Thyroid gland (tissue), 4 donors: ENCODE measurements around the gene NF1. TPM values are rescaled to one million over a fixed set of nuclear protein-coding genes. Genes with fewer than 3 reads are reported as not detected.
"Not testable (repeated sequence)": the region's sequence is repeated elsewhere in the genome, so short reads cannot be mapped to it uniquely, and the experiment has no call there.

ENCODE experiments used
- DNase-seq, 2 donors: peaks; one replicate each; pipeline ENCODE4 v3.0.0-alpha.2; 2019
- H3K27ac ChIP-seq, 3 donors: fragments of 200-600 bp; sonication (generic); 1 replicate in 2 of 3; 2 replicates in 1 of 3; pipeline ENCODE4 v1.5.1; 2016 to 2019; ENCODE audit warnings: mild to moderate bottlenecking in 1 of 3, moderate library complexity in 1 of 3
- H3K27me3 ChIP-seq: fragments of 200-600 bp; sonication (generic); one replicate; pipeline ENCODE4 v1.5.1; 2019
- H3K36me3 ChIP-seq, 2 donors: fragments of 200-600 bp; sonication (generic); one replicate each; pipeline ENCODE4 v1.5.1; 2016 to 2019
- H3K4me1 ChIP-seq, 2 donors: fragments of 200-600 bp; sonication (generic); one replicate each; pipeline ENCODE4 v1.5.1; 2017 to 2019
- H3K4me3 ChIP-seq, 3 donors: fragments of 200-600 bp; sonication (generic); replicated peaks in 1 of 3; 1 replicate in 2 of 3; 2 replicates in 1 of 3; pipeline ENCODE4 v1.5.1; 2016; ENCODE audit warnings: mild to moderate bottlenecking in 1 of 3
- H3K9me3 ChIP-seq: fragments of 200-600 bp; sonication (generic); one replicate; pipeline ENCODE4 v1.5.1; 2017
- CTCF ChIP-seq, 6 experiments: fragments of 200-600 bp in 3 of 6; fragments of 450-650 bp in 3 of 6; sonication (generic) in 3 of 6; IDR thresholded peaks; one replicate each; pipeline ENCODE4 v1.5.1; 2016 to 2019; ENCODE audit warnings: antibody characterized with exemption in 6 of 6, mild to moderate bottlenecking in 2 of 6, inconsistent platforms in 1 of 6, moderate library complexity in 1 of 6
- POLR2A ChIP-seq, 2 donors: fragments of 450-650 bp; IDR thresholded peaks; one replicate each; pipeline ENCODE4 v1.6.1; 2017; ENCODE audit warnings: antibody characterized with exemption in 2 of 2, mild to moderate bottlenecking in 2 of 2, moderate library complexity in 1 of 2
- whole genome bisulfite sequencing, 2 donors: methylation state at CpG; one replicate each; pipeline ENCODE4 v1.1.5; 2017; 5-methylcytosine and 5-hydroxymethylcytosine counted together
- intact Hi-C: fragments of 100-400 bp; cut with DNase I; formaldehyde crosslinking; loops from one replicate; pipeline ENCODE4 v1.15.1; 2023
- total RNA-seq, 4 donors: library from RNA; depleted of rRNA; stranded (reverse); fragments of >200 nt; gene quantifications; one replicate each; pipeline ENCODE4 v1.2.3, GENCODE V29; 2016

Gene NF1
- total RNA-seq, 4 donors from 2014 or later = 102 to 208 (median 129) TPM

DNA sequence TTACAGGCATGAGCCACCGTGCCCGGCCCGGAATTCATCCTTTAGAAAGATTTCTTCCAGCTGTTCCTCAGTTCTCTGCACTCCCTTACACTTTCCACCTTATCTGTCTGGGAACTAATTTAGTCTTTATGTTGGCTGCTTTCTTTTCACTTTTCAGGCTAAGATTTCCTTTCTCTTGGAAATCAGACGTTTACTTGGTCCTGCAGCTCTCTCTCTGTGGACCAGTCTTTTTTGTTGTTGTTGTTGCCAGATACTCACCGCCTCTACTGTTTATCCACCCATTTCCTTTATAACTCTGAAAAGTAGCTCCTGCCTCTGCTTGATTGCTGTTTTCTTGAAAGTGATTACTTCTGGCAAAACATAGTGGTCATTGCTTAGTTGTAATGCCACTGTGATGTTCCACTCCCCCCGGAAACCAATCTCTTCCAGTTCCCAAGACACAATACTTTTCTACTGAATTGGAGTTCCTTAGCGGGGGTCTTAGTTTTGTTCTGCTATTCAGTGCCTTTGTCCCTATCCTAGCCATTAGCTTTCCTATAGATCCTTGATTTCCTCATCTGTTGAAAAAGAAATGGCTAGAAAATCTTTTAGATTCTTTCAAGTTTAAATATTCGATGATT, 6.2 kb downstream of the NF1 start:
- H3K27ac ChIP-seq = peak overlapping the region; percentile 66 to 71 (median 68)

DNA sequence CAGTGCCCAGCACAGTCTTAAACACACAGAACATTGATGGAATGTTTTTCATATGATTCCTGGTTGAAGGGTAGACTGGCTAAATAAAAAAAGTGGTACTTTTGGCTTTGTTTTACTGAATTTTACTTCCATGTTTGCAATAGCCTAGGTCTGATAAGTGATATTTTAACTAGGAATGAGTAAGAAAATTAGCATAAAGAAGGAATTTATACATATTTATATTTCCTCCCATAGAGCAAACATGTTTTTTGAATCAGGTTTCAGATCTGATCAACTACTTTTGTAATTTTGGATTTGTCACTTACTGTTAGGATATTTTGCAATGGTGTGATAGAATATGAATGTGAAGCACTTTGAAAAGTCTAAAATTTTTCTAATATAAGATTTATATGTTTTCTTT, 7.2 kb downstream of the NF1 start:
- Histone ChIP-seq H3K36me3 (no peaks in the 10 kb centered on the region), H3K9me3 (no peaks in the 10 kb centered on the region), H3K4me1 (peaks cover 30 to 52% of the 10 kb centered on the region in 2 donors), H3K4me3 (no peak overlapping the region), H3K27me3 (no peaks in the 10 kb centered on the region), H3K27ac (peak overlapping the region; percentile 66 to 68 (median 67))
- TF ChIP-seq POLR2A (IDR thresholded peaks at IDR 0.05) = no peak
- TF ChIP-seq CTCF (IDR thresholded peaks at IDR 0.05) = no peak
- intact Hi-C loops = no loop called here
- no peak for DNase-seq

More for the DNA sequence above, 6.2 kb downstream of the NF1 start:
- H3K36me3 ChIP-seq = no peaks in the 10 kb centered on the region
- H3K9me3 ChIP-seq = no peaks in the 10 kb centered on the region
- no peak for DNase-seq
- H3K4me3 ChIP-seq = no peak overlapping the region
- TF ChIP-seq POLR2A (IDR thresholded peaks at IDR 0.05) (no peak), CTCF (IDR thresholded peaks at IDR 0.05) (no peak)
- H3K4me1 ChIP-seq = peaks cover 34 to 49% of the 10 kb centered on the region in 2 donors
- WGBS, 2 donors = 77 to 79% methylated on average over 8 of the region's 8 CpGs
- no peaks in the 10 kb centered on the region for H3K27me3 ChIP-seq
- intact Hi-C loops = no loop called here

- H3K9me3 ChIP-seq = no peaks in the 10 kb centered on the region
- no peak for DNase-seq
- H3K27ac ChIP-seq = no peak overlapping the region
- no peak for TF ChIP-seq POLR2A (IDR thresholded peaks at IDR 0.05)
- TF ChIP-seq CTCF (IDR thresholded peaks at IDR 0.05) = no peak
- H3K36me3 ChIP-seq = no peaks in the 10 kb centered on the region
- peaks cover 33 to 54% of the 10 kb centered on the region in 2 donors for H3K4me1 ChIP-seq
- H3K27me3 ChIP-seq = no peaks in the 10 kb centered on the region
- H3K4me3 ChIP-seq = no peak overlapping the region
- intact Hi-C loops = no loop called here
- WGBS, 2 donors = 36 to 40% methylated on average over 1 of the region's 1 CpG
Observed at GRCh38 chr17:31105991-31106390, 11.2 kb downstream of the NF1 start.

GRCh38 chr17:31111183-31111582, 16.4 kb downstream of the NF1 start:
- H3K4me1 ChIP-seq = peaks cover 32 to 49% of the 10 kb centered on the region in 2 donors
- H3K36me3 ChIP-seq = no peaks in the 10 kb centered on the region
- TF ChIP-seq CTCF (IDR thresholded peaks at IDR 0.05) = no peak
- TF ChIP-seq POLR2A (IDR thresholded peaks at IDR 0.05) = no peak
- H3K27me3 ChIP-seq = no peaks in the 10 kb centered on the region
- no peak overlapping the region for H3K4me3 ChIP-seq
- intact Hi-C loops = no loop called here
- WGBS, 2 donors = 23 to 42% methylated on average over 2 of the region's 2 CpGs
- no peaks in the 10 kb centered on the region for H3K9me3 ChIP-seq
- H3K27ac ChIP-seq = peak overlapping the region in 2 of 3 donors; percentile 25 to 47
- no peak for DNase-seq

GRCh38 chr17:31112001-31112661, 17.4 kb downstream of the NF1 start:
- no peaks in the 10 kb centered on the region for H3K9me3 ChIP-seq
- no peak overlapping the region for H3K4me3 ChIP-seq
- DNase-seq = no peak
- intact Hi-C loops = no loop called here
- peaks cover 30 to 44% of the 10 kb centered on the region in 2 donors for H3K4me1 ChIP-seq
- WGBS, 2 donors = 98 to 100% methylated on average over 1 of the region's 1 CpG
- H3K27me3 ChIP-seq = no peaks in the 10 kb centered on the region
- peak overlapping the region in 2 of 3 donors; percentile 17 to 25 for H3K27ac ChIP-seq
- TF ChIP-seq POLR2A (IDR thresholded peaks at IDR 0.05) (no peak), CTCF (IDR thresholded peaks at IDR 0.05) (no peak)
- H3K36me3 ChIP-seq = no peaks in the 10 kb centered on the region

DNA sequence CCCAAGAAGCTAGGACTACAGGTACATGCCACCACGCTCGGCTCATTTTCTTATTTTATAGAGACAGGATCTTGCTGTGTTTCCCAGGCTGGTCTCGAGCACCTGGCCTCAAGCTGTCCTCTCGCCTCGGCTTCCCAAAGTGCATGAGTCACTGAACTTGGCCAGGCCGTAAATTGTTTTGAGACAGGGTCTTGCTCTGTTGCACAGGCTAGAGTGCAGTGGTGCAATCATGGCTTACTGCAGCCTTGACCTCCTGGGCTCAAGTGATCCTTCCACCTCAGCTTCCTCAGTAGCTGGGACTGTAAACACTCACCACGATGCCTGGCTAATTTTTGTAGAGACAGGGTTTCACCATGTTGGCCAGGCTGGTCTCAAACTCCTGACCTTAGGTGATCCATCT, 18.6 kb downstream of the NF1 start:
- H3K9me3 ChIP-seq, H3K36me3 ChIP-seq, H3K27me3 ChIP-seq, intact Hi-C loops, H3K4me3 ChIP-seq: not testable (repeated sequence)
- DNase-seq = peak; percentile 76 to 80
- peak overlapping the region; percentile 9 to 59 (median 40) for H3K27ac ChIP-seq
- WGBS, 2 donors = 39 to 44% methylated on average over 7 of the region's 7 CpGs
- peaks cover 30 to 44% of the 10 kb centered on the region in 2 donors for H3K4me1 ChIP-seq
